Stimulated activated CD4-positive, alpha-beta T cell treated with anti-CD3 and anti-CD28 coated beads, Interleukin-1b, Interleukin-23, amount 100 ng/mL, for 24 hours (primary cell): Measurements from ENCODE around the gene SLC25A48.
"Not testable (repeated sequence)": the region's sequence is repeated elsewhere in the genome, so short reads cannot be mapped to it uniquely, and the experiment has no call there.

Source experiments
- DNase-seq, 4 experiments: peaks; one replicate each; pipeline ENCODE4 v3.0.0-alpha.2; 2020; ENCODE audit warnings: low read depth in 4 of 4, low spot score in 1 of 4

SLC25A48 gene

GRCh38 chr5:135829681-135830383 lies 4.6 kb upstream of the SLC25A48 start:
- peak in 2 of 4 experiments; percentile 8 to 36 for DNase-seq

- DNase-seq: no peak
Observed at GRCh38 chr5:135830384-135830700, 4.1 kb upstream of the SLC25A48 start.

GRCh38 chr5:135830876-135831275 lies 3.6 kb upstream of the SLC25A48 start:
- no peak for DNase-seq

GRCh38 chr5:135831439-135831838 lies 3.0 kb upstream of the SLC25A48 start:
- no peak for DNase-seq

GRCh38 chr5:135831851-135832555 lies 2.5 kb upstream of the SLC25A48 start:
- DNase-seq: no peak

- DNase-seq: no peak
Observed at GRCh38 chr5:135832941-135833920, 1.2 kb upstream of the SLC25A48 start.

- no peak for DNase-seq
Observed at GRCh38 chr5:135833961-135834638, 363 bp upstream of the SLC25A48 start.

GRCh38 chr5:135835766-135836165 lies 1.3 kb downstream of the SLC25A48 start:
- DNase-seq: no peak

GRCh38 chr5:135838395-135838794 lies 3.9 kb downstream of the SLC25A48 start:
- not testable (repeated sequence) for DNase-seq

GRCh38 chr5:135839566-135839965 lies 5.1 kb downstream of the SLC25A48 start:
- DNase-seq: no peak

GRCh38 chr5:135840959-135841358 lies 6.5 kb downstream of the SLC25A48 start:
- no peak for DNase-seq

GRCh38 chr5:135842737-135843136 lies 8.3 kb downstream of the SLC25A48 start:
- DNase-seq: no peak

- DNase-seq: no peak
Observed at GRCh38 chr5:135843571-135844337, 9.3 kb downstream of the SLC25A48 start.

- no peak for DNase-seq
Observed at GRCh38 chr5:135846311-135846710, 11.8 kb downstream of the SLC25A48 start.

- no peak for DNase-seq
Observed at GRCh38 chr5:135847976-135848375, 13.5 kb downstream of the SLC25A48 start.

GRCh38 chr5:135850231-135850630 lies 15.8 kb downstream of the SLC25A48 start:
- no peak for DNase-seq

GRCh38 chr5:135850671-135851070 lies 16.2 kb downstream of the SLC25A48 start:
- no peak for DNase-seq

- no peak for DNase-seq
Observed at GRCh38 chr5:135851186-135851914, 16.9 kb downstream of the SLC25A48 start.
